AG09319 (cell line): ENCODE measurements around the gene RNF126.
A peak's percentile ranks its signal among the peaks of the same experiment; 100 is the strongest.

Experiments used
- DNase-seq: peaks from one replicate; pipeline ENCODE4 v3.0.0-alpha.2; 2010; ENCODE audit warnings: low read depth; ENCODE audit errors: extremely low read depth
- TF ChIP-seq, protein P1 (sequence below): IDR thresholded peaks from 2 replicates; pipeline ENCODE4 v1.5.1; 2011; ENCODE audit warnings: low read depth, mild to moderate bottlenecking, inconsistent platforms, low read length, moderate library complexity

RNF126 gene

DNA sequence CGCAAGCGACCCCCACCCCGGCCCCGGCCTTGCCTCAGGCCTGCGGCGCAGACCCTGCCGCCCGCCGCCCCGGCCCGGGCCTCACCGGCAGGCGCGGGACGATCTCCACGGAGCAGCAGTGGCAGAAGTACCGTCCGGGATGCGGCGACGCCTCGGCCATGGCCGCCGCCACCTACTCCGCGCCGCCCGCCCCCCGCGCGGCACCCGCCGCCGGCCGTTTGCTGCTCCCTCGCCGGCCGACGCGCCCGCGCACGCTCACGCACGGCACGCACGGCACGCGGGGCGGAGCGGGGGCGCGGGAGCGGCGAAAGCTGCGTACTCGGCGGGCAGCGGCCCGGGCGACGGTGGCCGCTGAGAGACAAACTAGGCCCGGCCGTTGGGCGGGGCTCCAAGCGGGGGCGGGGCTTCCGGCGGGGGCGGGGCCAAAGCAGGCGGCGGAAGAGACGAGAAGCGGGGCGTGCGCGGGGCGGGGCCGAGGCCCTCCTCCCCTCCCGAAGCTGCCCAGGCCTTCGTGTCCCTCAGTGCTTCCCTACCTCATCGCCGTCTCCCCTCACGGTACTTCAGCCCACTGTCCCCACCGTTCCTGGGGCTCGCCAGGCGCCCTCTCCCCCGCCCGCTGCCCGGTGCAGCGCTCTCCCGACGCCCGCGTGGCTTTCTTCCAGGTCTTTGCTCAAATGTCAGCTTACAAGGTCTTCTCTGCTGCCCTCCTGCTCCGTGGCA is at the start of gene RNF126:
Gene RNF126 (minus strand): TSS at position 253 of the 720 bp plus-strand sequence. CDS start 93 bp downstream, at position 160.
- peak; percentile 75 for DNase-seq
- TF ChIP-seq, protein P1, sequence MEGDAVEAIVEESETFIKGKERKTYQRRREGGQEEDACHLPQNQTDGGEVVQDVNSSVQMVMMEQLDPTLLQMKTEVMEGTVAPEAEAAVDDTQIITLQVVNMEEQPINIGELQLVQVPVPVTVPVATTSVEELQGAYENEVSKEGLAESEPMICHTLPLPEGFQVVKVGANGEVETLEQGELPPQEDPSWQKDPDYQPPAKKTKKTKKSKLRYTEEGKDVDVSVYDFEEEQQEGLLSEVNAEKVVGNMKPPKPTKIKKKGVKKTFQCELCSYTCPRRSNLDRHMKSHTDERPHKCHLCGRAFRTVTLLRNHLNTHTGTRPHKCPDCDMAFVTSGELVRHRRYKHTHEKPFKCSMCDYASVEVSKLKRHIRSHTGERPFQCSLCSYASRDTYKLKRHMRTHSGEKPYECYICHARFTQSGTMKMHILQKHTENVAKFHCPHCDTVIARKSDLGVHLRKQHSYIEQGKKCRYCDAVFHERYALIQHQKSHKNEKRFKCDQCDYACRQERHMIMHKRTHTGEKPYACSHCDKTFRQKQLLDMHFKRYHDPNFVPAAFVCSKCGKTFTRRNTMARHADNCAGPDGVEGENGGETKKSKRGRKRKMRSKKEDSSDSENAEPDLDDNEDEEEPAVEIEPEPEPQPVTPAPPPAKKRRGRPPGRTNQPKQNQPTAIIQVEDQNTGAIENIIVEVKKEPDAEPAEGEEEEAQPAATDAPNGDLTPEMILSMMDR, result no peak

DNA sequence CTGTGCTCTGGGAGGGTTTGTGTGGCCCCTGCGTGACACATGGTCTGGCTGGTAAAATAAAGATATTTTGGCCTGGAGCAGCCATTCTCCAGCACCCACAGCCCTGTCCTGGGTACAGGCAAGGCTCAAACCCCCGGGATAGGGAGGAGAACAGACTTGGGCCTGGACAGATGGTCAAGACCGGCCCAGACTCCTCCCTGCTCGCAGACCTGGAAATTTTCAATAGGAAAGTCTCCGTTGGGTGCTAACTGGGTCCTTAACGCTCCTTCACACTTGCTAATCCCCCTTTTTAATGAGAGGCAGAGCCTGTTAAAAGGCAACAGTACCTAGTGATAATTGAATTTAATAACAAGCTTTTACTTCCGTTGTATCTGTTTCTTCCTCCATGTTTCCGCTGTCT is 48.2 kb upstream of the RNF126 start:
- TF ChIP-seq, protein P1, result no peak
- no peak for DNase-seq

DNA sequence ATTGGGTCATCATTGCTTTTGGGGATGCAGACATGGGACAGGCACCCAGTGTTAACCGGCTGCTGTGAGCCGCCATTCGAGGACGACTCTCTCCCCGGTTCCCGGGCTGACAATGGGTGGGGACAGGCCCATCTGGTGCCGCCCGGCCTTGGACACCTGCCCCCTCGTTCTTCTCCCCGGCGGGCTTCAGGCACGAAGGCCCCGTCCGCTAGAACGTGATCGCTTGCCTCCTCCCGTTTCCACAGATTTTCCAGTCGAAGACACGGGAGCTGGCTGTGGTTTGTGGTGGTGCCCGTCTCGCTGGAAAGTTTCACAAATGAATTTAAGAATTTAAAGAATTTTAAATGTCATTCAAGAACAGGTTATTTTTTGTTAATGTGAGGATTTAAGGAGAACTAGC is 47.8 kb upstream of the RNF126 start:
- no peak for DNase-seq
- TF ChIP-seq, protein P1, result no peak

DNA sequence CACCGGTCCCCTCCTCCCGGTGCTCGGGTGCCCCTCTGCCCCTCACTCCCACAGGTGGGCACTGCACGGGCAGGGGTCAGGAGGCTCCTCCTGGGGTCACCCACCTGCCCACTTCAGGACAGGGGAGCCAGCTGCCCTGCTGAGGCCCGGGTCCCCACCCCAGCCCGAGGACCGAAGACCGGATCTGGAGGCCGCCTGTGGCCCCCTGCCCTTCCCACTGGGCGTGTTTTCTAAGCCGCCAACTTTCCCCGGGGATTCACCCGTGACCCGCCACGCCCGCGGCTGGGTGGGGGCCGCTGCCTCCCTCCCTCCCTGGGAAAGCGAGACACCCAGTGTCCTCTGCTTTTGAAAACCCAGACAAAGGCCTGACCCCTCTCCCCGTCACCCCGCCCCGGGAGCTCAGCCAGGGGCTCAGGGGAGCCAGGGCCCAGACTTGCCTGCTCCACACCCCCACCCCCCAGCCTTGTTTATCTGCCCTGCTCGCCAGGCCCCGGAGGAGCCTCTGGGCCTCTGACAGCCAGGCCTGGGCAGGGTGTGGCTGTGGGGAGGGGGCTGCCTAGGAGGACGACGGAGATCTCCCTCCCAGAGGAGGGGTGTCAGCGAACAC is 47.1 kb upstream of the RNF126 start:
- TF ChIP-seq, protein P1, result no peak
- no peak for DNase-seq

DNA sequence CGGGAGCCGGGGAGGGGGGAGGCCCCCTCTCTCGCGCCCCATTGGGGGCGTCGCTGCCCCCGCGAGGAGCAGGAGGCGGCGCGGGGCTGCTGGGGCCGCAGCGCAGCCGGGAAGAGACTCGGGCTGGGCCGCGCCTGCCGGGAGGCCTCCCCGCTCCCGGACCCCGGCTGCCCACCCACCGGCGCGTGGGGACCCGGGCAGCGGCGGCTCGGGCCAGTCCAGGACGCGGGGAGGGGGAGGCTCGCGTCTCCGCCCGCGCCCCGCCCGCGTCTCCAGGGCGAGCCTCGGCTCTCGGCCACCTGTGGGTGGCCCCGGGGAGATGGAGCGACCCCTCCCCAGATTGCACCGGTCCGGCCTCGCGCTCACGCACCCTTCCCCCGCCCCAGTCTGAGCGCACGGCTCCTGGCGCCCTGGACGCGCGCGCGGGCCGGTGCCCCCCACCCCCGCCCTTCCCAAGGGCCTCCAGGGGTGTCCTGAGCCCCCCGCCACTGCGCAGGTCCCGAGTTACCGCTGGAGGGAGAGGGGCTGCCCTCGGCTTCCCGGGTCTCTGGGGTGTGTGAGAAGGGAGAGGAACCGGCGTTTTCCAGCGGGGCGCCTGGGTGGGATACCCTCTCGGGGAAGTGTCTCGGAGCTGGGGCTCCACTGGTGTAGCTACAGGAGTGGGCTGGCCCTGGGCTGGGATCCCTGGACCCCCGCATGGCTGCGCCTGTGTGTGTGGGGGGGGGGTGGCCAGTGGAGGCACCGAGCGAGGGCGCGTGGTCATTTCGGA is 46.4 kb upstream of the RNF126 start:
- TF ChIP-seq, protein P1, result no peak
- no peak for DNase-seq

DNA sequence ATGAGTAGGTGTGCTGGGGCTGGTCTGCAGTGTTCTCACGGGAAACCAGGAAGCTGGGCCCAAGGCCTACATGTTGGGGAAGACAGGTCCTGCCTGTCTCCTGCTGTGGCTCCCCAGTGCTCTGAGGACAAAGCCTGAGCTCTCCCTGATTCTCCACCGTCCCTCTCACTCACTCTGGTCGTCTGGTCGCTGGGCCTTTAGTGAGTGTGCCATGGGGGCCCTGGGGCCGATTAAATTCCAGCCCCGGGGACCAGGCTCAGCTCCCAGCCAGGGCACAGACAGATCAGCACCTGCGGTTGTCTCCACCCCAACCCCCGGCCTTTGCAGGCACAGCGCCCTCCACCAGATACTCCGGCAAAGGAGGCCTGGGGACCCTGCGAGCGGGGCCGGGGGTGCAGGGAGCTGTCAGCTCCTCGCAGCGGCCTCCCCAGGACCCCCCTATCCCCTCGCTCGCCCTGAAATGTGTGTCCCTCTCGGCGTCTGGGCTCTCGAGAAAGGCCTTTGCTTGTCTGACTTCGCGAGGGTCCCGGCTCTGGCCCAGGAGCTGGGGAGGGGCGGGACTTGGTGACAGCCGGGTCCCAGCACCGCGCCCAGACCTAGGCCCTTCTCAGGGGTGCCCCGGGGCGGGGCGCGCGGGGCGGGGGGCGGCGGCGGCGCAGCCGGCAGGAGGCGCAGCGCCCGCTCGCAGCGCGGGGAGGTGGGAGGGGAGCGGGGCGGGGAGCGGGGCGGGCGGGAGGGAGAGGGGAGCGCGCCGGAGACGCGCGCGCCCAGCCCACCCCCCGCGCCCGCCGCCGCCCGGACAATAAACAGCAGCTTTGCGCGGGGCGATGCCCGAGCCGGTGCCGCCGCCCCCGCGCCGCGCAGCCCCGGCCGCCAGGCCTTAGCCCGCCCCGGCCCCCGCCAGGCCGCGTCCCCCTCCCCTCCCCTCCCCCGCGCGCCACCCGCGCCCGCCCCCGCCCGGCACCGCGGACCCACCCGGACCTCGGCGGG is 45.4 kb upstream of the RNF126 start, which contains the start of gene PALM:
Gene PALM (plus strand): TSS at position 782 of the 990 bp plus-strand sequence. CDS start 212 bp downstream, outside the sequence.
- no peak for DNase-seq

More for the DNA sequence above, 45.4 kb upstream of the RNF126 start, which contains the start of gene PALM:
- TF ChIP-seq, protein P1, result no peak
